ENCODE measurements around the gene OLFM1. TPM values are rescaled to one million over a fixed set of nuclear protein-coding genes. Genes with fewer than 3 reads are reported as not detected.

OLFM1 gene
- total RNA-seq, 1 experiment from 2014 or later: 3.5 TPM

DNA sequence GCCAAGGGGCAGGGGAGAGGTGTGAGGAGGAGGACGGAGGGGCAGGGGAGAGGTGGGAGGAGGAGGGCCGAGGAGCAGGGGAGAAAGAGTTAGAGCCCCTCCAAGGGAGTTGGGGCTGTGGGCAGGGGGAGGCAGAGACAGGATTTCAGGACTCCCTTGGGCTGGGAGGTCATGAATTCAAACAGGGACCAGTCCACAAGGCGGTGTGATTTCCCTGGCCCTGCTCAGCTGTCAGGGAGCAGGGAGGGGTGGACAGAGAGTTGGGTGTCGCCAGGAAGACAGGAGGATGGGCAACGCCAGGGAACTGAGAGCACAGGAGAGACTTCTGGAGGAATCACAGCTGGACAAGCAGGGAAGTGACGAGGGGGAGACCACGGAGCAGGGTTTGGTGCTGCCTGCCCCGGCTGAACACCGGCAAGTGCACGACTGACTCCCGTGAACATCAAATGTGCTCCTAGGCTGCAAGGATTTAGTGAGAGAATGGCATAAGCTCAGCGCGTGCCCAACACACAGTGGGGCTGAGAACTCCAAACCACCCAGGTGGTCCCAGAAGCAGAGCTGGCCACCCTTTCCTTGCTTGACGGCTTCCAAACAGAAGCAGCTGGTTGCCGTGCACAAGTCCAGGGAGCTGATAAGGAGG is 17.8 kb upstream of the OLFM1 start:
- no peak overlapping the region for H3K4me2 ChIP-seq (ENCODE audit: low read length)
- H3K4me1 ChIP-seq (ENCODE audit: control insufficient read depth in 1 of 2, insufficient read depth in 2 of 2, low read length in 2 of 2): no peaks in the 10 kb centered on the region
- ChIA-PET CTCF (no interaction called here), RAD21 (ENCODE audit: low non-redundant PET in 1 of 2, low total read pairs in 2 of 2, uncharacterized antibody in 2 of 2, unreplicated experiment in 2 of 2) (no interaction called here), POLR2A (no interaction called here)
- no peaks in the 10 kb centered on the region for H3K9me3 ChIP-seq (ENCODE audit: control insufficient read depth in 1 of 2, insufficient read depth in 1 of 2, low read depth in 1 of 2, low read length in 2 of 2)
- no peaks in the 10 kb centered on the region for H3K9me2 ChIP-seq (ENCODE audit: insufficient read depth)
- H3K9ac ChIP-seq (ENCODE audit: low read length): no peak overlapping the region
- intact Hi-C loops (cut with micrococcal nuclease): no loop called here
- H3K36me3 ChIP-seq (ENCODE audit: control insufficient read depth in 1 of 2, insufficient read depth in 2 of 2, low read length in 2 of 2): no peaks in the 10 kb centered on the region
- ATAC-seq: no peak
- H2AFZ ChIP-seq (ENCODE audit: low read depth, low read length, poor library complexity, severe bottlenecking): no peak overlapping the region
- H3K27ac ChIP-seq (ENCODE audit: low read depth, low read length): no peak overlapping the region
- peaks cover 16% of the 10 kb centered on the region; the same call in 1 of the 2 replicates for H3K27me3 ChIP-seq (ENCODE audit: insufficient read depth, low read length)
- H4K20me1 ChIP-seq (ENCODE audit: insufficient read depth): no peaks in the 10 kb centered on the region
- no peak for DNase-seq (ENCODE audit: low read depth, low spot score)
- BruUV-seq (replicated peaks): no TSS peak
- no peak overlapping the region for H3K4me3 ChIP-seq (replicated peaks in 1 of 2; ENCODE audit: low read depth in 1 of 2, low read length in 2 of 2)
- no peak for TF ChIP-seq EZH2phosphoT487 (IDR thresholded peaks at IDR 0.05; ENCODE audit: borderline replicate concordance)
- TF ChIP-seq SP1 (IDR thresholded peaks at IDR 0.05; ENCODE audit: low read depth): no peak
- TF ChIP-seq, protein P1, sequence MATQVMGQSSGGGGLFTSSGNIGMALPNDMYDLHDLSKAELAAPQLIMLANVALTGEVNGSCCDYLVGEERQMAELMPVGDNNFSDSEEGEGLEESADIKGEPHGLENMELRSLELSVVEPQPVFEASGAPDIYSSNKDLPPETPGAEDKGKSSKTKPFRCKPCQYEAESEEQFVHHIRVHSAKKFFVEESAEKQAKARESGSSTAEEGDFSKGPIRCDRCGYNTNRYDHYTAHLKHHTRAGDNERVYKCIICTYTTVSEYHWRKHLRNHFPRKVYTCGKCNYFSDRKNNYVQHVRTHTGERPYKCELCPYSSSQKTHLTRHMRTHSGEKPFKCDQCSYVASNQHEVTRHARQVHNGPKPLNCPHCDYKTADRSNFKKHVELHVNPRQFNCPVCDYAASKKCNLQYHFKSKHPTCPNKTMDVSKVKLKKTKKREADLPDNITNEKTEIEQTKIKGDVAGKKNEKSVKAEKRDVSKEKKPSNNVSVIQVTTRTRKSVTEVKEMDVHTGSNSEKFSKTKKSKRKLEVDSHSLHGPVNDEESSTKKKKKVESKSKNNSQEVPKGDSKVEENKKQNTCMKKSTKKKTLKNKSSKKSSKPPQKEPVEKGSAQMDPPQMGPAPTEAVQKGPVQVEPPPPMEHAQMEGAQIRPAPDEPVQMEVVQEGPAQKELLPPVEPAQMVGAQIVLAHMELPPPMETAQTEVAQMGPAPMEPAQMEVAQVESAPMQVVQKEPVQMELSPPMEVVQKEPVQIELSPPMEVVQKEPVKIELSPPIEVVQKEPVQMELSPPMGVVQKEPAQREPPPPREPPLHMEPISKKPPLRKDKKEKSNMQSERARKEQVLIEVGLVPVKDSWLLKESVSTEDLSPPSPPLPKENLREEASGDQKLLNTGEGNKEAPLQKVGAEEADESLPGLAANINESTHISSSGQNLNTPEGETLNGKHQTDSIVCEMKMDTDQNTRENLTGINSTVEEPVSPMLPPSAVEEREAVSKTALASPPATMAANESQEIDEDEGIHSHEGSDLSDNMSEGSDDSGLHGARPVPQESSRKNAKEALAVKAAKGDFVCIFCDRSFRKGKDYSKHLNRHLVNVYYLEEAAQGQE (IDR thresholded peaks at IDR 0.05; ENCODE audit: low read depth): no peak
- no peak for TF ChIP-seq RAD21 (IDR thresholded peaks at IDR 0.05; ENCODE audit: low read depth)
- no peak for TF ChIP-seq CBX3 (IDR thresholded peaks at IDR 0.05; ENCODE audit: low read depth)
- TF ChIP-seq YY1 (IDR thresholded peaks at IDR 0.05; ENCODE audit: extremely low read depth, insufficient replicate concordance, low read depth, low read length): no peak
- TF ChIP-seq, protein P2, sequence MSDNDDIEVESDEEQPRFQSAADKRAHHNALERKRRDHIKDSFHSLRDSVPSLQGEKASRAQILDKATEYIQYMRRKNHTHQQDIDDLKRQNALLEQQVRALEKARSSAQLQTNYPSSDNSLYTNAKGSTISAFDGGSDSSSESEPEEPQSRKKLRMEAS (IDR thresholded peaks at IDR 0.05): no peak
- TF ChIP-seq SRF (IDR thresholded peaks at IDR 0.05; ENCODE audit: low read depth): no peak
- TF ChIP-seq SIN3A (IDR thresholded peaks at IDR 0.05; ENCODE audit: low read depth): no peak
- no peak for TF ChIP-seq POLR2A (IDR thresholded peaks at IDR 0.05; ENCODE audit: borderline replicate concordance, extremely low read depth, insufficient read depth, insufficient read length)
- TF ChIP-seq, protein P3, sequence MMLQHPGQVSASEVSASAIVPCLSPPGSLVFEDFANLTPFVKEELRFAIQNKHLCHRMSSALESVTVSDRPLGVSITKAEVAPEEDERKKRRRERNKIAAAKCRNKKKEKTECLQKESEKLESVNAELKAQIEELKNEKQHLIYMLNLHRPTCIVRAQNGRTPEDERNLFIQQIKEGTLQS (IDR thresholded peaks at IDR 0.05): no peak
- TF ChIP-seq FOSL1 (IDR thresholded peaks at IDR 0.05; ENCODE audit: low read depth): no peak
- no peak for TF ChIP-seq EZH2 (IDR thresholded peaks at IDR 0.05)
- no peak for TF ChIP-seq TCF7L2 (IDR thresholded peaks at IDR 0.05; ENCODE audit: borderline replicate concordance, extremely low read depth, insufficient read depth, insufficient read length)
- no peak for TF ChIP-seq CEBPB (IDR thresholded peaks at IDR 0.05; ENCODE audit: low read depth)
- TF ChIP-seq JUND (IDR thresholded peaks at IDR 0.05): no peak
- no peak for TF ChIP-seq ZNF274 (IDR thresholded peaks at IDR 0.05; ENCODE audit: low read depth, low read length)
- H3K79me2 ChIP-seq (ENCODE audit: insufficient read depth, low read length): no peaks in the 10 kb centered on the region
